H1 (cell line): Measurements from ENCODE around the gene SEPTIN5. TPM values are rescaled to one million over a fixed set of nuclear protein-coding genes. Genes with fewer than 3 reads are reported as not detected.

Experiments used
- CTCF ChIA-PET: fragments of 300-600 bp; sonication (Branson Sonifier 250); formaldehyde crosslinking; loops from one replicate; lab custom pipeline; 2021; ENCODE audit not compliant: partially characterized antibody; lab: Charles Lee
- POLR2A ChIA-PET: fragments of 300-600 bp; sonication (Branson Sonifier 250); formaldehyde crosslinking; loops from one replicate; lab custom pipeline; 2021; ENCODE audit warnings: inconsistent platforms; ENCODE audit not compliant: partially characterized antibody; lab: Charles Lee
- DNase-seq, 2 experiments: peaks; one replicate each; pipeline versions ENCODE4 v3.0.0 to v3.0.0-alpha.2; 2010 to 2022; ENCODE audit warnings: low spot score in 2 of 2, low read depth in 1 of 2, mixed read lengths in 1 of 2
- FAIRE-seq: peaks from 2 replicates; lab custom pipeline; 2011; peaks lifted over from hg19 to GRCh38; lab: Jason Lieb, UNC
- H2AFZ ChIP-seq: 2 replicates; pipeline ENCODE4 v1.8.1; 2012; ENCODE audit warnings: low read length, inconsistent platforms
- H2AK5ac ChIP-seq: 2 replicates; pipeline ENCODE4 v1.6.1; 2013; ENCODE audit warnings: low read depth, low read length
- H2BK120ac ChIP-seq: replicated peaks from 2 replicates; pipeline ENCODE3; 2013; ENCODE audit warnings: low read depth, low read length, inconsistent platforms
- H2BK12ac ChIP-seq: 2 replicates; pipeline ENCODE4 v1.6.1; 2013; ENCODE audit warnings: low read depth, low read length
- H2BK15ac ChIP-seq: 2 replicates; pipeline ENCODE4 v1.6.1; 2013; ENCODE audit warnings: low read length
- H2BK20ac ChIP-seq: 2 replicates; pipeline ENCODE4 v1.6.1; 2013; ENCODE audit warnings: low read length
- H2BK5ac ChIP-seq: 2 replicates; pipeline ENCODE4 v1.6.1; 2013; ENCODE audit warnings: low read depth, low read length
- H3K14ac ChIP-seq: 2 replicates; pipeline ENCODE4 v1.6.1; 2013; ENCODE audit warnings: inconsistent platforms; ENCODE audit not compliant: insufficient read length
- H3K18ac ChIP-seq: 2 replicates; pipeline ENCODE4 v1.6.1; 2013; ENCODE audit warnings: low read length; ENCODE audit errors: extremely low read depth
- H3K23ac ChIP-seq: 2 replicates; pipeline ENCODE4 v1.6.1; 2013; ENCODE audit warnings: inconsistent platforms; ENCODE audit not compliant: insufficient read length
- H3K23me2 ChIP-seq: 2 replicates; pipeline ENCODE4 v1.6.1; 2013; ENCODE audit warnings: low read depth, low read length
- H3K27ac ChIP-seq: 2 replicates; pipeline ENCODE4 v1.6.1; 2011; ENCODE audit warnings: low read depth, low read length, inconsistent platforms
- H3K27me3 ChIP-seq, 4 experiments: replicated peaks in 1 of 4; 1 replicate in 1 of 4; 2 replicates in 3 of 4; pipeline versions ENCODE4 v1.6.1 to v1.8.1; 2011 to 2013; ENCODE audit warnings: low read length in 3 of 4, mild to moderate bottlenecking in 3 of 4, inconsistent platforms in 2 of 4, mixed read lengths in 2 of 4, moderate library complexity in 1 of 4; ENCODE audit not compliant: control insufficient read depth in 3 of 4, insufficient read depth in 3 of 4; ENCODE audit errors: extremely low read depth in 1 of 4
- H3K36me3 ChIP-seq, 4 experiments: 2 replicates each; pipeline versions ENCODE4 v1.6.1 to v1.8.1; 2011 to 2013; ENCODE audit warnings: mild to moderate bottlenecking in 4 of 4, low read length in 3 of 4, moderate library complexity in 2 of 4, control low read depth in 1 of 4, inconsistent platforms in 1 of 4; ENCODE audit not compliant: insufficient read depth in 4 of 4, control insufficient read depth in 2 of 4
- H3K4ac ChIP-seq: replicated peaks from 2 replicates; pipeline ENCODE3; 2013; ENCODE audit warnings: low read length, low read depth, mixed read lengths, inconsistent platforms; ENCODE audit not compliant: insufficient read length
- H3K4me1 ChIP-seq, 4 experiments: replicated peaks in 1 of 4; 1 replicate in 1 of 4; 2 replicates in 3 of 4; pipeline versions ENCODE4 v1.6.1 to v1.8.1; 2011 to 2013; ENCODE audit warnings: low read length in 3 of 4, inconsistent platforms in 2 of 4, mixed read lengths in 1 of 4; ENCODE audit not compliant: insufficient read depth in 4 of 4, control insufficient read depth in 3 of 4
- H3K4me2 ChIP-seq, 2 experiments: 2 replicates each; pipeline versions ENCODE4 v1.6.1 to v1.8.1; 2011 to 2013; ENCODE audit warnings: low read depth in 2 of 2, low read length in 2 of 2, control low read depth in 1 of 2, inconsistent platforms in 1 of 2, mild to moderate bottlenecking in 1 of 2; ENCODE audit not compliant: insufficient read depth in 1 of 2
- H3K4me3 ChIP-seq, 4 experiments: fragments of 200-600, 300-600 bp in 1 of 4; sonication (generic), shearing (Covaris generic), sonication (Bioruptor Twin) in 1 of 4; 2 replicates each; pipeline versions ENCODE4 v1.5.1 to v1.8.1; 2011 to 2016; ENCODE audit warnings: low read length in 4 of 4, low read depth in 3 of 4, control low read depth in 2 of 4, inconsistent platforms in 2 of 4, mild to moderate bottlenecking in 2 of 4, mixed read lengths in 1 of 4, moderate library complexity in 1 of 4; ENCODE audit not compliant: insufficient read depth in 2 of 4; ENCODE audit errors: extremely low read depth in 1 of 4
- H3K56ac ChIP-seq: replicated peaks from 2 replicates; pipeline ENCODE3; 2013; ENCODE audit warnings: low read depth, mild to moderate bottlenecking, mixed read lengths, low read length, inconsistent platforms; ENCODE audit not compliant: insufficient read length
- H3K79me1 ChIP-seq: 2 replicates; pipeline ENCODE4 v1.6.1; 2013; ENCODE audit warnings: low read depth, low read length, control low read depth
- H3K79me2 ChIP-seq, 2 experiments: 2 replicates each; pipeline versions ENCODE4 v1.6.1 to v1.8.1; 2012 to 2013; ENCODE audit warnings: low read length in 2 of 2, mild to moderate bottlenecking in 2 of 2, inconsistent platforms in 1 of 2; ENCODE audit not compliant: insufficient read depth in 2 of 2, control insufficient read depth in 1 of 2
- H3K9ac ChIP-seq, 4 experiments: replicated peaks in 1 of 4; 1 replicate in 1 of 4; 2 replicates in 3 of 4; pipeline versions ENCODE4 v1.6.1 to v1.8.1; 2011 to 2013; ENCODE audit warnings: low read depth in 3 of 4, low read length in 3 of 4, control low read depth in 2 of 4, mild to moderate bottlenecking in 2 of 4, moderate library complexity in 2 of 4, inconsistent platforms in 1 of 4; ENCODE audit errors: extremely low read depth in 1 of 4
- H3K9me3 ChIP-seq, 2 experiments: 2 replicates each; pipeline versions ENCODE4 v1.6.1 to v1.8.1; 2012 to 2013; ENCODE audit warnings: mild to moderate bottlenecking in 2 of 2, moderate library complexity in 2 of 2, control low read depth in 1 of 2, inconsistent platforms in 1 of 2, low read depth in 1 of 2, low read length in 1 of 2, mixed read lengths in 1 of 2; ENCODE audit not compliant: insufficient read depth in 2 of 2
- H4K20me1 ChIP-seq, 2 experiments: replicated peaks in 1 of 2; 2 replicates each; pipeline versions ENCODE3 to v1.8.1; 2011 to 2013; ENCODE audit warnings: inconsistent platforms in 2 of 2, low read length in 2 of 2, mild to moderate bottlenecking in 1 of 2; ENCODE audit not compliant: insufficient read depth in 2 of 2, control insufficient read depth in 1 of 2
- H4K5ac ChIP-seq: 2 replicates; pipeline ENCODE4 v1.6.1; 2013; ENCODE audit warnings: low read length, low read depth, mixed read lengths, inconsistent platforms; ENCODE audit not compliant: insufficient read length
- H4K8ac ChIP-seq: 2 replicates; pipeline ENCODE4 v1.8.0; 2013; ENCODE audit warnings: mild to moderate bottlenecking, moderate library complexity, low read length, inconsistent platforms; ENCODE audit not compliant: insufficient read depth; ENCODE audit errors: extremely low read depth
- H4K91ac ChIP-seq: replicated peaks from 2 replicates; pipeline ENCODE3; 2013; ENCODE audit warnings: low read length, mixed read lengths, inconsistent platforms; ENCODE audit not compliant: insufficient read length
- ASH2L ChIP-seq: fragments of 200-600, 300-600 bp; sonication (generic); IDR thresholded peaks from one replicate; pipeline ENCODE4 v1.7.1; 2017; ENCODE audit warnings: low read length
- CBX8 ChIP-seq: fragments of 300-800, 300-1000 bp; sonication (generic); IDR thresholded peaks from 2 replicates; pipeline ENCODE4 v1.7.1; 2016; ENCODE audit warnings: low read depth, low read length, borderline replicate concordance
- CEBPB ChIP-seq: IDR thresholded peaks from 2 replicates; pipeline ENCODE4 v1.6.1; 2012; ENCODE audit warnings: low read depth, low read length
- CHD1 ChIP-seq: IDR thresholded peaks from 2 replicates; pipeline ENCODE4 v1.6.1; 2012; ENCODE audit warnings: low read depth, low read length, improper control_type of control experiment
- GTF2F1 ChIP-seq: IDR thresholded peaks from 2 replicates; pipeline ENCODE4 v1.6.1; 2012; ENCODE audit warnings: low read depth, low read length, improper control_type of control experiment, borderline replicate concordance
- HDAC6 ChIP-seq: IDR thresholded peaks from one replicate; pipeline ENCODE4 v1.7.1; 2012; ENCODE audit warnings: low read depth, mild to moderate bottlenecking, inconsistent platforms, low read length, moderate library complexity
- RFX5 ChIP-seq: IDR thresholded peaks from 2 replicates; pipeline ENCODE4 v1.6.1; 2011; ENCODE audit warnings: low read depth, low read length, improper control_type of control experiment, borderline replicate concordance
- SAP30 ChIP-seq: fragments of 300-600 bp; sonication (generic); IDR thresholded peaks from 2 replicates; pipeline ENCODE4 v1.7.1; 2012; ENCODE audit warnings: low read length, moderate library complexity, mild to moderate bottlenecking, inconsistent platforms; ENCODE audit not compliant: insufficient read depth, insufficient replicate concordance
- whole genome bisulfite sequencing, 2 experiments: shearing (Covaris generic) in 1 of 2; methylation state at CpG; one replicate each; pipeline versions ENCODE4 v1.1.6 to v1.1.7; 2013 to 2015; ENCODE audit warnings: low lambda C conversion rate in 2 of 2, mixed read lengths in 2 of 2, inconsistent platforms in 1 of 2, low coverage in 1 of 2, missing lambda C conversion rate in 1 of 2; ENCODE audit not compliant: insufficient replicate concordance in 2 of 2, insufficient coverage in 1 of 2, insufficient read length in 1 of 2; ENCODE audit errors: extremely low coverage in 1 of 2, missing lambda C conversion rate in 1 of 2; 5-methylcytosine and 5-hydroxymethylcytosine counted together
- polyA plus RNA-seq, 7 experiments: library from polyadenylated mRNA; depleted of rRNA in 3 of 7; stranded (reverse) in 5 of 7; unstranded in 2 of 7; fragments of >200 nt in 5 of 7; fragments of 200-250 nt in 2 of 7; gene quantifications; 1 replicate in 5 of 7; 2 replicates in 1 of 7; 4 replicates in 1 of 7; pipeline versions ENCODE4 v1.2.1 to v1.2.3, GENCODE V29; 2011 to 2013; ENCODE audit warnings: missing spikeins in 2 of 7, mixed read lengths in 2 of 7
- total RNA-seq: library from RNA; stranded (reverse); fragmentation: NEBNext Ultra II Directional; extraction: Animal tissue kit (Norgen Biotek cat#: 25700); gene quantifications from 2 replicates; pipeline ENCODE4 v1.2.1, GENCODE V29; 2021
- TF ChIP-seq, protein P1 (sequence below): IDR thresholded peaks from 2 replicates; pipeline ENCODE4 v1.6.1; 2012; ENCODE audit warnings: inconsistent platforms

SEPTIN5 gene
- total and polyA plus RNA-seq, 2 of the 8 experiments (the other 6 are each of a cell fraction or from before 2014, with no cell fraction given), result 6.0 to 8.6 TPM

DNA sequence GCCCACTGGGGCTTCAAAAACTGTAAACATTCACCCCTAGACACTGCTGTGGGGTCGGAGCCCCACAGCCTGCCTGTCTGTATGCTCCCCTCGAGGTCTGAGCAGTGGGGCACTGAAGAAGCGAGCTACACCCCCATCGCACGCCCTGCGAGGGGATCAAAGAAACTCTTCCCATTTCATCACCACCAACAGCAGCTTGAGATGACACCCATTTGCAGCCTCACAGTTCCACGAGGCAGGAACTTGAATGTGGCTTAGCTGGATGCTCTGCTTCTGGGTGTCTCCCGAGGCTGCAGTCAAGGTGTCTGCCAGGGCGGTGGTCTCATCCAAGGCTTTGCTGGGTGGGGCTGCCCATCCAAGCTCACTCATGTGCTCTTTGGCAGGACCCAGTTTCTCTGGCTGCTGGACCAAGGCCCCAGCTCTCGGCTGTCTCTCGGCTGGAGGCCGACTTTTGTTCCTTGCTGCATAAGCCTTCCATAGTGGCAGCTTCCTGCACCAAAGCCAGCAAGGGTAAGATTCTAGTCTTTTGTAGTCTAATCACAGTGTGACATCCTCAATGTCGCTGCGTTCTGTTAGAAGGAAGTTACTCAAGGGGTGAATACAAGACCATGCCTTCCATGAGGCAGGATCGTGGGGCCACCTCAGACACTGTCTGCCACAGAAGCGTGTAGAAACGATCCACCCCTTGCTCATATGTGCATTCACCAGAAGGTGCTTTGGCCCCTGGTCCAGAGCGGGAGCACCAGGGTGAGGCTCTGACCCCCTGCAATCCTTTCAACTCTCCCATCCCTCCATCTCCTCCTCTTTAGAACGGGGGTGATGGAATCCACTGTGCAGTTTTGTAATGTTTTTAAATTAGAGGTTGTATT is 46.2 kb upstream of the SEPTIN5 start:
- Histone ChIP-seq H3K4me1 (peaks cover 0 to 9% (median 3%) of the 10 kb centered on the region in 4 experiments; a peak in 5 of 7 replicates), H2AK5ac (no peak overlapping the region), H2BK15ac (no peak overlapping the region), H3K4me2 (no peak overlapping the region), H2BK120ac (no peak overlapping the region), H3K79me2 (no peaks in the 10 kb centered on the region), H3K14ac (no peak overlapping the region), H4K91ac (no peak overlapping the region), H2BK12ac (no peak overlapping the region; the same call in 1 of the 2 replicates), H2BK20ac (no peak overlapping the region), H3K27ac (no peak overlapping the region), H2BK5ac (no peak overlapping the region), H3K4ac (no peak overlapping the region), H3K79me1 (no peaks in the 10 kb centered on the region), H2AFZ (no peak overlapping the region), H3K27me3 (peaks cover 0 to 5% (median 0%) of the 10 kb centered on the region in 4 experiments; a peak in 2 of 7 replicates), H4K8ac (no peak overlapping the region; the same call in 1 of the 2 replicates), H4K5ac (no peak overlapping the region), H3K9me3 (peaks cover 0 to 2% of the 10 kb centered on the region in 2 experiments; a peak in 1 of 4 replicates), H3K23me2 (no peaks in the 10 kb centered on the region), H3K36me3 (no peaks in the 10 kb centered on the region), H3K4me3 (no peak overlapping the region), H3K9ac (no peak overlapping the region), H3K23ac (no peak overlapping the region), H3K56ac (no peak overlapping the region), H3K18ac (no peak overlapping the region), H4K20me1 (no peaks in the 10 kb centered on the region)
- CTCF ChIA-PET, result interaction anchor here (0.6 to 2.9 kb wide), 5 partner anchors 12 to 121 kb away, joined by 3 to 16 read pairs (median 4); no protein-coding TSS in a partner anchor
- POLR2A ChIA-PET, result no interaction called here
- FAIRE-seq (no peak), DNase-seq (no peak)
- WGBS, 2 experiments, result 86% methylated on average over 19 of the region's 19 CpGs; no CpG with 5 or more reads in 1 of the 2 experiments
- TF ChIP-seq CBX8 (no peak), CEBPB (no peak), ASH2L (no peak), SAP30 (no peak), GTF2F1 (no peak), HDAC6 (no peak), RFX5 (no peak), CHD1 (no peak)
- TF ChIP-seq, protein P1, sequence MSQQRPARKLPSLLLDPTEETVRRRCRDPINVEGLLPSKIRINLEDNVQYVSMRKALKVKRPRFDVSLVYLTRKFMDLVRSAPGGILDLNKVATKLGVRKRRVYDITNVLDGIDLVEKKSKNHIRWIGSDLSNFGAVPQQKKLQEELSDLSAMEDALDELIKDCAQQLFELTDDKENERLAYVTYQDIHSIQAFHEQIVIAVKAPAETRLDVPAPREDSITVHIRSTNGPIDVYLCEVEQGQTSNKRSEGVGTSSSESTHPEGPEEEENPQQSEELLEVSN, result no peak
